H9 (cell line): ENCODE results near the gene RNF212. TPM values are rescaled to one million over a fixed set of nuclear protein-coding genes. Genes with fewer than 3 reads are reported as not detected.
A peak's percentile ranks its signal among the peaks of the same experiment; 100 is the strongest.

Experiments
- DNase-seq: peaks from one replicate; pipeline ENCODE4 v3.0.0-alpha.2; 2017
- H2AFZ ChIP-seq: one replicate; pipeline ENCODE4 v1.6.1; 2013; ENCODE audit warnings: mild to moderate bottlenecking, low read length, control low read depth, moderate library complexity
- H2AK5ac ChIP-seq: 2 replicates; pipeline ENCODE4 v1.6.1; 2013; ENCODE audit warnings: low read length, control low read depth, mixed read lengths; ENCODE audit not compliant: insufficient read length
- H2BK120ac ChIP-seq: one replicate; pipeline ENCODE4 v1.6.1; 2013; ENCODE audit warnings: low read depth, mild to moderate bottlenecking, low read length, control low read depth, inconsistent platforms; ENCODE audit not compliant: poor library complexity, severe bottlenecking
- H2BK12ac ChIP-seq: 2 replicates; pipeline ENCODE4 v1.6.1; 2013; ENCODE audit warnings: low read length, control low read depth, mixed read lengths, low read depth; ENCODE audit not compliant: insufficient read length
- H2BK15ac ChIP-seq: 2 replicates; pipeline ENCODE4 v1.6.1; 2013; ENCODE audit warnings: low read depth, low read length, control low read depth
- H2BK20ac ChIP-seq: one replicate; pipeline ENCODE4 v1.6.1; 2013; ENCODE audit warnings: low read depth, mild to moderate bottlenecking, low read length, control low read depth, inconsistent platforms; ENCODE audit not compliant: poor library complexity, severe bottlenecking
- H2BK5ac ChIP-seq: 2 replicates; pipeline ENCODE4 v1.6.1; 2013; ENCODE audit warnings: low read length, control low read depth, mixed read lengths; ENCODE audit not compliant: insufficient read length
- H3K14ac ChIP-seq: 2 replicates; pipeline ENCODE4 v1.6.1; 2013; ENCODE audit warnings: low read length, control low read depth; ENCODE audit not compliant: insufficient read depth
- H3K18ac ChIP-seq: 2 replicates; pipeline ENCODE4 v1.6.1; 2013; ENCODE audit warnings: low read depth, mild to moderate bottlenecking, mixed read lengths, low read length, control low read depth; ENCODE audit not compliant: insufficient read length
- H3K23ac ChIP-seq: 2 replicates; pipeline ENCODE4 v1.6.1; 2013; ENCODE audit warnings: low read length, control low read depth, mixed read lengths, low read depth; ENCODE audit not compliant: insufficient read length
- H3K23me2 ChIP-seq: 2 replicates; pipeline ENCODE4 v1.6.1; 2013; ENCODE audit warnings: low read depth, mild to moderate bottlenecking, mixed read lengths, low read length, control low read depth; ENCODE audit not compliant: insufficient read length, poor library complexity, severe bottlenecking
- H3K27ac ChIP-seq: 2 replicates; pipeline ENCODE4 v1.5.1; 2013; ENCODE audit warnings: low read length, control low read depth, mixed read lengths, low read depth; ENCODE audit not compliant: insufficient read length
- H3K27me3 ChIP-seq: 2 replicates; pipeline ENCODE4 v1.6.1; 2013; ENCODE audit warnings: low read length, control low read depth, inconsistent platforms; ENCODE audit not compliant: insufficient read depth
- H3K4ac ChIP-seq: 2 replicates; pipeline ENCODE4 v1.6.1; 2013; ENCODE audit warnings: low read depth, mild to moderate bottlenecking, control low read depth, inconsistent platforms, low read length, moderate library complexity
- H3K4me1 ChIP-seq: 2 replicates; pipeline ENCODE4 v1.6.1; 2013; ENCODE audit warnings: low read length, control low read depth, inconsistent platforms; ENCODE audit not compliant: insufficient read depth
- H3K4me2 ChIP-seq: 2 replicates; pipeline ENCODE4 v1.6.1; 2013; ENCODE audit warnings: low read length, control low read depth, mixed read lengths; ENCODE audit not compliant: insufficient read length, insufficient read depth
- H3K56ac ChIP-seq: 2 replicates; pipeline ENCODE4 v1.6.1; 2013; ENCODE audit warnings: low read depth, mild to moderate bottlenecking, mixed read lengths, low read length, control low read depth; ENCODE audit not compliant: insufficient read length
- H3K79me1 ChIP-seq: 2 replicates; pipeline ENCODE4 v1.6.1; 2013; ENCODE audit warnings: low read depth, mild to moderate bottlenecking, moderate library complexity, low read length, control low read depth, inconsistent platforms; ENCODE audit not compliant: insufficient read depth, poor library complexity, severe bottlenecking
- H3K79me2 ChIP-seq: 2 replicates; pipeline ENCODE4 v1.6.1; 2013; ENCODE audit warnings: low read length, control low read depth, inconsistent platforms; ENCODE audit not compliant: insufficient read depth
- H3K9ac ChIP-seq: 2 replicates; pipeline ENCODE4 v1.6.1; 2013; ENCODE audit warnings: low read length, control low read depth, mixed read lengths; ENCODE audit not compliant: insufficient read length; ENCODE audit errors: extremely low read depth
- H3K9me3 ChIP-seq: one replicate; pipeline ENCODE4 v1.6.1; 2013; ENCODE audit warnings: low read depth, low read length, inconsistent platforms; ENCODE audit not compliant: control insufficient read depth
- H3T11ph ChIP-seq: one replicate; pipeline ENCODE4 v1.6.1; 2013; ENCODE audit warnings: mild to moderate bottlenecking, low read length, control low read depth, inconsistent platforms
- H4K20me1 ChIP-seq: one replicate; pipeline ENCODE4 v1.6.1; 2013; ENCODE audit not compliant: control insufficient read depth, insufficient read length, insufficient read depth
- H4K5ac ChIP-seq: 2 replicates; pipeline ENCODE4 v1.6.1; 2013; ENCODE audit warnings: low read depth, mild to moderate bottlenecking, mixed read lengths, low read length, control low read depth; ENCODE audit not compliant: insufficient read length
- H4K8ac ChIP-seq: replicated peaks from 2 replicates; pipeline ENCODE4 v1.6.1; 2013; ENCODE audit warnings: low read length, control low read depth, mixed read lengths, low read depth; ENCODE audit not compliant: insufficient read length
- H4K91ac ChIP-seq: 2 replicates; pipeline ENCODE4 v1.6.1; 2013; ENCODE audit warnings: low read depth, mild to moderate bottlenecking, moderate library complexity, mixed read lengths, low read length, control low read depth; ENCODE audit not compliant: insufficient read length
- H3K27ac Mint-ChIP-seq, 3 experiments: 2 replicates in 2 of 3; 3 replicates in 1 of 3; pipeline ENCODE4 v1.8.0; 2020 to 2021; ENCODE audit warnings: mixed read lengths in 3 of 3, mild to moderate bottlenecking in 1 of 3, moderate library complexity in 1 of 3
- H3K27me3 Mint-ChIP-seq: 2 replicates; pipeline ENCODE4 v1.8.0; 2021; ENCODE audit warnings: low read depth, mild to moderate bottlenecking, moderate library complexity, mixed read lengths
- H3K36me3 Mint-ChIP-seq, 3 experiments: 2 replicates in 2 of 3; 3 replicates in 1 of 3; pipeline ENCODE4 v1.8.0; 2020 to 2021; ENCODE audit warnings: low read depth in 3 of 3, mixed read lengths in 3 of 3; ENCODE audit not compliant: insufficient read depth in 1 of 3
- H3K4me1 Mint-ChIP-seq, 2 experiments: 2 replicates each; pipeline ENCODE4 v1.8.0; 2020; ENCODE audit warnings: mixed read lengths in 2 of 2
- H3K4me3 Mint-ChIP-seq, 2 experiments: 2 replicates in 1 of 2; 3 replicates in 1 of 2; pipeline ENCODE4 v1.8.0; 2020 to 2021; ENCODE audit warnings: mild to moderate bottlenecking in 2 of 2, mixed read lengths in 2 of 2, moderate library complexity in 1 of 2
- H3K9me3 Mint-ChIP-seq, 2 experiments: 2 replicates in 1 of 2; 3 replicates in 1 of 2; pipeline ENCODE4 v1.8.0; 2020; ENCODE audit warnings: mild to moderate bottlenecking in 2 of 2, mixed read lengths in 2 of 2, moderate library complexity in 1 of 2
- CTCF ChIP-seq: fragments of 200-600 bp; sonication (generic); conservative IDR thresholded peaks from 3 replicates; pipeline ENCODE4 v1.8.0; 2021; ENCODE audit warnings: antibody characterized with exemption, mild to moderate bottlenecking
- WGBS: extraction: QIAGEN DNeasy Blood & Tissue Kit; methylation state at CpG from one replicate; pipeline ENCODE4 v1.1.7; 2013; ENCODE audit warnings: missing lambda C conversion rate, low lambda C conversion rate, mixed read lengths; ENCODE audit not compliant: insufficient read length; ENCODE audit errors: extremely low coverage; 5-methylcytosine and 5-hydroxymethylcytosine counted together
- total RNA-seq: library from RNA; stranded (reverse); gene quantifications from 2 replicates; pipeline ENCODE4 v1.2.1, GENCODE V29; 2021

RNF212 gene
- total RNA-seq, 1 experiment from 2014 or later: 3.0 TPM

GRCh38 chr4:1043162-1043561 is 70.2 kb downstream of the RNF212 start:
- Histone ChIP-seq H3K4me1 (no peaks in the 10 kb centered on the region; the same call in 1 of the 2 replicates), H4K20me1 (no peaks in the 10 kb centered on the region), H2BK12ac (no peak overlapping the region), H3K79me1 (no peaks in the 10 kb centered on the region), H2BK120ac (no peak overlapping the region), H3K27me3 (no peaks in the 10 kb centered on the region; the same call in 1 of the 2 replicates), H4K8ac (no peak overlapping the region), H4K5ac (no peak overlapping the region), H3K4ac (no peak overlapping the region), H2BK15ac (no peak overlapping the region), H2AK5ac (no peak overlapping the region), H3T11ph (no peak overlapping the region), H3K9me3 (no peaks in the 10 kb centered on the region), H3K4me2 (no peak overlapping the region), H3K23ac (no peak overlapping the region), H3K9ac (no peak overlapping the region), H2BK5ac (no peak overlapping the region), H3K27ac (no peak overlapping the region), H3K79me2 (no peaks in the 10 kb centered on the region), H3K14ac (no peak overlapping the region), H2AFZ (no peak overlapping the region), H3K18ac (peak overlapping the region; percentile 23), H3K56ac (no peak overlapping the region), H4K91ac (no peak overlapping the region), H2BK20ac (no peak overlapping the region), H3K23me2 (peaks cover 4% of the 10 kb centered on the region)
- no peak for TF ChIP-seq CTCF
- Mint-ChIP-seq H3K36me3 (peaks cover 0 to 2% (median 0%) of the 10 kb centered on the region in 3 experiments; a peak in 2 of 7 replicates), H3K4me1 (peaks cover 6 to 24% of the 10 kb centered on the region in 2 experiments), H3K4me3 (no peak overlapping the region), H3K9me3 (no peaks in the 10 kb centered on the region; a peak in 3 of 5 replicates), H3K27ac (peak overlapping the region in 2 of 3 experiments; percentile 18 to 88; a peak in 3 of 7 replicates), H3K27me3 (peaks cover 21% of the 10 kb centered on the region)
- DNase-seq: no peak
- WGBS: no CpG with 5 or more reads among the region's 7 CpGs
